Epithelial cell of esophagus (primary cell): ENCODE data around the gene SYTL5.

ENCODE experiments used
- DNase-seq: peaks from one replicate; pipeline ENCODE4 v3.0.0; 2010; ENCODE audit warnings: low read depth
- H3K4me3 ChIP-seq: 2 replicates; pipeline ENCODE4 v1.5.1; 2011; ENCODE audit warnings: mild to moderate bottlenecking, low read length, control low read depth
- TF ChIP-seq, protein P1 (sequence below): IDR thresholded peaks from 2 replicates; pipeline ENCODE4 v1.5.1; 2011; ENCODE audit warnings: low read depth, mild to moderate bottlenecking, low read length, control low read depth, inconsistent platforms; ENCODE audit not compliant: insufficient read depth; ENCODE audit errors: missing control alignments

Gene SYTL5

DNA sequence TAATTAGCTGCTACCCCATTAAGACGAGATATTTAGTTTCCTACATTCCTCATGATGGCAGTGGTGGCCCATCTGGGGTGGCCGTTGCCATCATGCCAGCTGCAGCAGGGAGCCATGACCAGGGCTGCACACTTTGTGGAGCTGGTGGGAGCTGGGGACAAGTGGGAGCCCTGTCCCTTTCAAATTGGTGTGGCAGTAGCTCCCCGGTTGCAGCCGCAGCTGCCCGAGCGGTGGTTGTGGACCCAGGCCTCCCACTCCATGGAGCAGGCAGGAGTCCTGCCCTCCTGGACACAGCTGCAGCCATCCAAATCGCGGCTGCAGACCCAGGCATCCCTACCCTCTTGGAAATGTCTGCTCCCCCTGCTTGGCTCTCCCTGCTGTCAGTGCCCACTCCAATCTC is 9.3 kb upstream of the SYTL5 start:
- no peak overlapping the region for H3K4me3 ChIP-seq
- DNase-seq, result no peak
- TF ChIP-seq, protein P1, sequence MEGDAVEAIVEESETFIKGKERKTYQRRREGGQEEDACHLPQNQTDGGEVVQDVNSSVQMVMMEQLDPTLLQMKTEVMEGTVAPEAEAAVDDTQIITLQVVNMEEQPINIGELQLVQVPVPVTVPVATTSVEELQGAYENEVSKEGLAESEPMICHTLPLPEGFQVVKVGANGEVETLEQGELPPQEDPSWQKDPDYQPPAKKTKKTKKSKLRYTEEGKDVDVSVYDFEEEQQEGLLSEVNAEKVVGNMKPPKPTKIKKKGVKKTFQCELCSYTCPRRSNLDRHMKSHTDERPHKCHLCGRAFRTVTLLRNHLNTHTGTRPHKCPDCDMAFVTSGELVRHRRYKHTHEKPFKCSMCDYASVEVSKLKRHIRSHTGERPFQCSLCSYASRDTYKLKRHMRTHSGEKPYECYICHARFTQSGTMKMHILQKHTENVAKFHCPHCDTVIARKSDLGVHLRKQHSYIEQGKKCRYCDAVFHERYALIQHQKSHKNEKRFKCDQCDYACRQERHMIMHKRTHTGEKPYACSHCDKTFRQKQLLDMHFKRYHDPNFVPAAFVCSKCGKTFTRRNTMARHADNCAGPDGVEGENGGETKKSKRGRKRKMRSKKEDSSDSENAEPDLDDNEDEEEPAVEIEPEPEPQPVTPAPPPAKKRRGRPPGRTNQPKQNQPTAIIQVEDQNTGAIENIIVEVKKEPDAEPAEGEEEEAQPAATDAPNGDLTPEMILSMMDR, result no peak

DNA sequence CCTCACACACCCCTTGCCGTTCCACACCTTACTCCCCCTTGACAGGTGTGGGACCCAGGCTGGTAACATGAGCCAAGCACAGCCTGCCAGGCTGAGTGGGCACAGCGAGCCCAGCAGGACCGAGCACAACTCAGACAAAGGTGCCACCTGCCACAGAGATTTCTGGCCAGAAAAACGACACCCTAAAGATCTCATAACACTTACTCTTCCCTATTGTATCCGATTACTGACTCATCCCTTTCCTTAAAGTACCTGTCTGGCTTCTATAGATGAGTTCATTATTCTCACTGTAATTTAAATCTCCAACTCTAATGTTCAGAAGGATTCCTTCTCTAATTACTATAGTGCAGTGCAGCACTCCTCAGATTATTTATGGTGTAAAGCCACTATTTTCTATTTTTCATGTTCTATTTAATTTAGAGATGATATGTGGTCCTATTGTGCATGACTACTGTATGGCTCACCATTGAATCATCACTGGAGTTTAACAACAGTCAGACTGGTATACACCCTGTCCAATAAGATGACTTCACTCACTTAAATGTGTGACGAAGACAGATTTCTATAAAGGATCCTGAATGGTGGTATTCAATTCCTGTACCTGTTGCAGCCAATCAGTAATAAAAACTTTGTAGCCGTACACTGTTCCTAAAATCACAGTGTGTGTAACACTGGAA is 7.6 kb upstream of the SYTL5 start:
- DNase-seq, result peak; percentile 83
- no peak overlapping the region for H3K4me3 ChIP-seq

GRCh38 chrX:38000706-38001105 is 5.6 kb upstream of the SYTL5 start:
- no peak overlapping the region for H3K4me3 ChIP-seq
- DNase-seq, result no peak
- TF ChIP-seq, protein P1, result no peak

More for the DNA sequence above, 7.6 kb upstream of the SYTL5 start:
- TF ChIP-seq, protein P1, result no peak

GRCh38 chrX:38004046-38004445 is 2.3 kb upstream of the SYTL5 start:
- H3K4me3 ChIP-seq, result no peak overlapping the region
- DNase-seq, result peak; percentile 46
- TF ChIP-seq, protein P1, result no peak

GRCh38 chrX:38006778-38007177 is 425 bp downstream of the SYTL5 start:
- H3K4me3 ChIP-seq, result peak overlapping the region; percentile 33
- DNase-seq, result no peak
- TF ChIP-seq, protein P1, result no peak

GRCh38 chrX:38008658-38009057 is 2.3 kb downstream of the SYTL5 start:
- no peak overlapping the region for H3K4me3 ChIP-seq
- no peak for DNase-seq
- TF ChIP-seq, protein P1, result no peak

DNA sequence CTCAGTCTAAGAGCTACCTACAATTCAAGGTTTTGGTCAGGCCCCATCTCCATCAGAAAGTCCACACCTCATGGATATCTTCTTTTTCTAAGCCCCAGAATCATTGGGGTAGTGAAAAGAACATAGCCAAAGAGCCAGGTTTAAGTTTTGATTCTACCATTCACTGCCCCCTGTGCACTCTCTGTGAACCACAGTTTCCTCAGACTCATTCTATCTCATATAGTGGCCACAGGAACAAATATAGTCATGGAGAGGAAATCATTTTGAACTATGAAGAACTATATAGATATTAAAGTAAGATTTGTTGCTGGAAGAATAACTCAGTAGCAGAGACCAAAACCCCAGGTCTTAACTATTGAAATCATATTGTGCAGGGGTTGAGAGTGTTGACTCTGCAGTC is 3.3 kb downstream of the SYTL5 start:
- no peak overlapping the region for H3K4me3 ChIP-seq
- TF ChIP-seq, protein P1, result no peak
- no peak for DNase-seq
